Measurements from ENCODE around the gene MT1F.

The MT1F gene

GRCh38 chr16:56632848-56633365 lies 24.9 kb upstream of the MT1F start:
- H3K4me3 ChIP-seq (ENCODE audit: low read length) = peak overlapping the region; percentile 60
- DNase-seq (ENCODE audit: low read depth) = no peak
- no peak for TF ChIP-seq CTCF (conservative IDR thresholded peaks at IDR 0.05; ENCODE audit: low read length)

GRCh38 chr16:56633535-56633934 lies 24.2 kb upstream of the MT1F start:
- DNase-seq (ENCODE audit: low read depth) = no peak
- no peak for TF ChIP-seq CTCF (conservative IDR thresholded peaks at IDR 0.05; ENCODE audit: low read length)

GRCh38 chr16:56634715-56635440 lies 22.9 kb upstream of the MT1F start:
- H3K4me3 ChIP-seq (ENCODE audit: low read length) = no peak overlapping the region
- TF ChIP-seq CTCF (conservative IDR thresholded peaks at IDR 0.05; ENCODE audit: low read length) = no peak
- DNase-seq (ENCODE audit: low read depth) = no peak

More at GRCh38 chr16:56633535-56633934, 24.2 kb upstream of the MT1F start:
- no peak overlapping the region for H3K4me3 ChIP-seq (ENCODE audit: low read length)

GRCh38 chr16:56635441-56635967 lies 22.3 kb upstream of the MT1F start:
- no peak overlapping the region for H3K4me3 ChIP-seq (ENCODE audit: low read length)
- DNase-seq (ENCODE audit: low read depth) = no peak
- TF ChIP-seq CTCF (conservative IDR thresholded peaks at IDR 0.05; ENCODE audit: low read length) = no peak

GRCh38 chr16:56636616-56637413 lies 20.9 kb upstream of the MT1F start:
- no peak for DNase-seq (ENCODE audit: low read depth)
- no peak overlapping the region for H3K4me3 ChIP-seq (ENCODE audit: low read length)
- TF ChIP-seq CTCF (conservative IDR thresholded peaks at IDR 0.05; ENCODE audit: low read length) = no peak

GRCh38 chr16:56637814-56638750 lies 19.7 kb upstream of the MT1F start, which contains the start of gene MT1A:
TSS of gene MT1A (plus strand) at chr16:56638666. CDS start at chr16:56638739, 73 bp downstream.
- DNase-seq (ENCODE audit: low read depth) = peak; percentile 44
- TF ChIP-seq CTCF (conservative IDR thresholded peaks at IDR 0.05; ENCODE audit: low read length) = no peak
- H3K4me3 ChIP-seq (ENCODE audit: low read length) = peak within 1 kb of the TSS; percentile 64
